Neural cell (in vitro differentiated cells): ENCODE measurements around the gene CCDC33. TPM values are rescaled to one million over a fixed set of nuclear protein-coding genes. Genes with fewer than 3 reads are reported as not detected.

Source experiments
- H2AFZ ChIP-seq: fragments of 200-600, 300-800 bp; sonication (generic), shearing (Covaris generic); 2 replicates; pipeline ENCODE4 v1.6.0; 2014; ENCODE audit warnings: low read depth, mild to moderate bottlenecking, antibody characterized with exemption, low read length, moderate library complexity
- H3F3A ChIP-seq: fragments of 200-600 bp; shearing (Covaris generic); 2 replicates; pipeline ENCODE4 v1.6.1; 2016; ENCODE audit warnings: mild to moderate bottlenecking, moderate library complexity, mixed read lengths, antibody characterized with exemption, low read length; ENCODE audit not compliant: insufficient read depth, poor library complexity, severe bottlenecking
- H3K27ac ChIP-seq: fragments of 200-600, 300-800 bp; sonication (generic), shearing (Covaris generic); 2 replicates; pipeline ENCODE4 v1.5.1; 2014; ENCODE audit warnings: mild to moderate bottlenecking, low read length, moderate library complexity
- H3K27me3 ChIP-seq: fragments of 300-800, 200-600 bp; sonication (generic), shearing (Covaris generic); 2 replicates; pipeline ENCODE4 v1.6.0; 2014; ENCODE audit warnings: mild to moderate bottlenecking, low read depth, low read length, moderate library complexity; ENCODE audit not compliant: insufficient read depth
- H3K36me3 ChIP-seq: fragments of 300-800, 200-600 bp; sonication (generic), shearing (Covaris generic); 2 replicates; pipeline ENCODE4 v1.5.1; 2014; ENCODE audit warnings: mild to moderate bottlenecking, antibody characterized with exemption, low read length, moderate library complexity; ENCODE audit not compliant: insufficient read depth
- H3K4me2 ChIP-seq: fragments of 300-800, 200-600 bp; sonication (generic), shearing (Covaris generic); 2 replicates; pipeline ENCODE4 v1.6.0; 2014; ENCODE audit warnings: mild to moderate bottlenecking, low read length
- H3K4me3 ChIP-seq: fragments of 300-800, 200-600 bp; sonication (generic), shearing (Covaris generic); 2 replicates; pipeline ENCODE4 v1.5.1; 2014; ENCODE audit warnings: mild to moderate bottlenecking, low read length, moderate library complexity
- H3K79me2 ChIP-seq: fragments of 200-600 bp; shearing (Covaris generic); replicated peaks from 2 replicates; pipeline ENCODE4 v1.6.0; 2014; ENCODE audit warnings: mild to moderate bottlenecking, low read length, moderate library complexity; ENCODE audit not compliant: insufficient read depth
- H3K9ac ChIP-seq: fragments of 300-800, 200-600 bp; sonication (generic), shearing (Covaris generic); 2 replicates; pipeline ENCODE4 v1.6.1; 2016; ENCODE audit warnings: mild to moderate bottlenecking, low read length, mixed read lengths
- H3K9me2 ChIP-seq: fragments of 200-600 bp; shearing (Covaris generic); 2 replicates; pipeline ENCODE4 v1.6.1; 2016; ENCODE audit warnings: mild to moderate bottlenecking, low read length, mixed read lengths; ENCODE audit not compliant: insufficient read depth
- H3K9me3 ChIP-seq: fragments of 200-600, 300-800 bp; sonication (generic), shearing (Covaris generic); 2 replicates; pipeline ENCODE4 v1.6.1; 2016; ENCODE audit warnings: mild to moderate bottlenecking, mixed run types, low read length, moderate library complexity, mixed read lengths
- H4K20me1 ChIP-seq: fragments of 200-600 bp; shearing (Covaris generic); 2 replicates; pipeline ENCODE4 v1.6.1; 2016; ENCODE audit warnings: mild to moderate bottlenecking, mixed run types; ENCODE audit not compliant: insufficient read depth
- EP300 ChIP-seq: fragments of 450-650 bp; conservative IDR thresholded peaks from 2 replicates; pipeline ENCODE4 v1.6.1; 2014; ENCODE audit warnings: antibody characterized with exemption, mild to moderate bottlenecking, moderate library complexity; ENCODE audit not compliant: poor library complexity, severe bottlenecking
- EZH2 ChIP-seq: fragments of 200-600, 300-800 bp; shearing (Covaris generic), sonication (generic); IDR thresholded peaks from 2 replicates; pipeline ENCODE4 v1.6.1; 2014; ENCODE audit warnings: antibody characterized with exemption, low read length, borderline replicate concordance, mild to moderate bottlenecking; ENCODE audit not compliant: insufficient read depth, poor library complexity, severe bottlenecking
- MXI1 ChIP-seq: fragments of 450-650 bp; conservative IDR thresholded peaks from 2 replicates; pipeline ENCODE4 v1.6.1; 2014; ENCODE audit warnings: antibody characterized with exemption, mild to moderate bottlenecking; ENCODE audit not compliant: poor library complexity, severe bottlenecking
- POLR2AphosphoS5 ChIP-seq: IDR thresholded peaks from 2 replicates; pipeline ENCODE4 v1.6.1; 2012
- RAD21 ChIP-seq: fragments of 450-650 bp; conservative IDR thresholded peaks from 2 replicates; pipeline ENCODE4 v1.6.1; 2014; ENCODE audit warnings: antibody characterized with exemption, mild to moderate bottlenecking, moderate library complexity
- SMC3 ChIP-seq: fragments of 450-650 bp; conservative IDR thresholded peaks from 2 replicates; pipeline ENCODE4 v1.6.1; 2014; ENCODE audit warnings: antibody characterized with exemption, mild to moderate bottlenecking, moderate library complexity; ENCODE audit not compliant: poor library complexity
- TAF1 ChIP-seq: IDR thresholded peaks from 2 replicates; pipeline ENCODE4 v1.6.1; 2012; ENCODE audit warnings: low read depth
- polyA minus RNA-seq: library from RNA; depleted of rRNA, polyadenylated mRNA; stranded (reverse); fragments of >200 nt; gene quantifications from 2 replicates; pipeline ENCODE4 v1.2.3, GENCODE V29; 2014
- polyA plus RNA-seq: library from polyadenylated mRNA; depleted of rRNA; stranded (reverse); fragments of >200 nt; gene quantifications from 2 replicates; pipeline ENCODE4 v1.2.3, GENCODE V29; 2014
- TF ChIP-seq, protein P1 (sequence below): fragments of 450-650 bp; IDR thresholded peaks from 2 replicates; pipeline ENCODE4 v1.5.1; 2014; ENCODE audit warnings: antibody characterized with exemption, mild to moderate bottlenecking, moderate library complexity; ENCODE audit not compliant: poor library complexity, severe bottlenecking
- TF ChIP-seq, protein P2 (sequence below): IDR thresholded peaks from 2 replicates; pipeline ENCODE4 v1.6.1; 2012; ENCODE audit warnings: borderline replicate concordance

Gene CCDC33
- polyA plus RNA-seq (1.4 TPM in 2 replicates), polyA minus RNA-seq (0.73 and 1.3 TPM in 2 replicates)

DNA sequence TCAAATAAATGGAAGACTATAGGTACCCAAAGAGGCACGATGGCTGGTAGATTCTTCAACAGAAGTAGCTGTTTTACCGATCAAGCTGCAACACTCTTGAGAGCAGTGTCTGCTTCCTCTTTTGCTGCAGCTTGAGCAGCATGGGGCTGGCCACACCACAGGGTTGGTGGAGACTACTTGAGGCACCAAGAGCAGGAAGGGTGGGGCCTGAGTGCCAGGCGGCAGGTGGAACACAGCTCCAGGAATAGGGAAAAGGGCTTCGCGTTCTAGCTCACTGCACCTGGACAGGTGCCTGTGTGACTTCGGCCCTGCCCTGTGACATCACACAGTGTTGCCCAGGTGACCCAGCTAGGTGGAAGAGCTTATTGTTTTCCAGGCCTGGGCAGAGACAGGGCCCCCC, at the start of gene CCDC33:
TSS of gene CCDC33 (plus strand) at position 365 of the 400 bp plus-strand sequence. CDS start 394 bp downstream, outside the sequence.
- H3K79me2 ChIP-seq, result no peaks in the 10 kb centered on the region
- H3K4me2 ChIP-seq, result no peak within 1 kb of the TSS
- no peak within 1 kb of the TSS for H2AFZ ChIP-seq
- H3K27ac ChIP-seq, result no peak within 1 kb of the TSS
- H3K9ac ChIP-seq, result no peak within 1 kb of the TSS
- H3K36me3 ChIP-seq, result no peaks in the 10 kb centered on the region
- no peak within 1 kb of the TSS for H3K4me3 ChIP-seq
- H3F3A ChIP-seq, result no peaks in the 10 kb centered on the region
- H3K27me3 ChIP-seq, result no peaks in the 10 kb centered on the region
- TF ChIP-seq EZH2 (no peak), MXI1 (no peak), RAD21 (no peak), TAF1 (no peak), SMC3 (no peak), EP300 (no peak), POLR2AphosphoS5 (no peak)
- TF ChIP-seq, protein P1, sequence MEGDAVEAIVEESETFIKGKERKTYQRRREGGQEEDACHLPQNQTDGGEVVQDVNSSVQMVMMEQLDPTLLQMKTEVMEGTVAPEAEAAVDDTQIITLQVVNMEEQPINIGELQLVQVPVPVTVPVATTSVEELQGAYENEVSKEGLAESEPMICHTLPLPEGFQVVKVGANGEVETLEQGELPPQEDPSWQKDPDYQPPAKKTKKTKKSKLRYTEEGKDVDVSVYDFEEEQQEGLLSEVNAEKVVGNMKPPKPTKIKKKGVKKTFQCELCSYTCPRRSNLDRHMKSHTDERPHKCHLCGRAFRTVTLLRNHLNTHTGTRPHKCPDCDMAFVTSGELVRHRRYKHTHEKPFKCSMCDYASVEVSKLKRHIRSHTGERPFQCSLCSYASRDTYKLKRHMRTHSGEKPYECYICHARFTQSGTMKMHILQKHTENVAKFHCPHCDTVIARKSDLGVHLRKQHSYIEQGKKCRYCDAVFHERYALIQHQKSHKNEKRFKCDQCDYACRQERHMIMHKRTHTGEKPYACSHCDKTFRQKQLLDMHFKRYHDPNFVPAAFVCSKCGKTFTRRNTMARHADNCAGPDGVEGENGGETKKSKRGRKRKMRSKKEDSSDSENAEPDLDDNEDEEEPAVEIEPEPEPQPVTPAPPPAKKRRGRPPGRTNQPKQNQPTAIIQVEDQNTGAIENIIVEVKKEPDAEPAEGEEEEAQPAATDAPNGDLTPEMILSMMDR, result no peak
- TF ChIP-seq, protein P2, sequence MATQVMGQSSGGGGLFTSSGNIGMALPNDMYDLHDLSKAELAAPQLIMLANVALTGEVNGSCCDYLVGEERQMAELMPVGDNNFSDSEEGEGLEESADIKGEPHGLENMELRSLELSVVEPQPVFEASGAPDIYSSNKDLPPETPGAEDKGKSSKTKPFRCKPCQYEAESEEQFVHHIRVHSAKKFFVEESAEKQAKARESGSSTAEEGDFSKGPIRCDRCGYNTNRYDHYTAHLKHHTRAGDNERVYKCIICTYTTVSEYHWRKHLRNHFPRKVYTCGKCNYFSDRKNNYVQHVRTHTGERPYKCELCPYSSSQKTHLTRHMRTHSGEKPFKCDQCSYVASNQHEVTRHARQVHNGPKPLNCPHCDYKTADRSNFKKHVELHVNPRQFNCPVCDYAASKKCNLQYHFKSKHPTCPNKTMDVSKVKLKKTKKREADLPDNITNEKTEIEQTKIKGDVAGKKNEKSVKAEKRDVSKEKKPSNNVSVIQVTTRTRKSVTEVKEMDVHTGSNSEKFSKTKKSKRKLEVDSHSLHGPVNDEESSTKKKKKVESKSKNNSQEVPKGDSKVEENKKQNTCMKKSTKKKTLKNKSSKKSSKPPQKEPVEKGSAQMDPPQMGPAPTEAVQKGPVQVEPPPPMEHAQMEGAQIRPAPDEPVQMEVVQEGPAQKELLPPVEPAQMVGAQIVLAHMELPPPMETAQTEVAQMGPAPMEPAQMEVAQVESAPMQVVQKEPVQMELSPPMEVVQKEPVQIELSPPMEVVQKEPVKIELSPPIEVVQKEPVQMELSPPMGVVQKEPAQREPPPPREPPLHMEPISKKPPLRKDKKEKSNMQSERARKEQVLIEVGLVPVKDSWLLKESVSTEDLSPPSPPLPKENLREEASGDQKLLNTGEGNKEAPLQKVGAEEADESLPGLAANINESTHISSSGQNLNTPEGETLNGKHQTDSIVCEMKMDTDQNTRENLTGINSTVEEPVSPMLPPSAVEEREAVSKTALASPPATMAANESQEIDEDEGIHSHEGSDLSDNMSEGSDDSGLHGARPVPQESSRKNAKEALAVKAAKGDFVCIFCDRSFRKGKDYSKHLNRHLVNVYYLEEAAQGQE, result no peak
- H3K9me2 ChIP-seq, result no peaks in the 10 kb centered on the region
- H4K20me1 ChIP-seq, result no peaks in the 10 kb centered on the region
- no peaks in the 10 kb centered on the region for H3K9me3 ChIP-seq

DNA sequence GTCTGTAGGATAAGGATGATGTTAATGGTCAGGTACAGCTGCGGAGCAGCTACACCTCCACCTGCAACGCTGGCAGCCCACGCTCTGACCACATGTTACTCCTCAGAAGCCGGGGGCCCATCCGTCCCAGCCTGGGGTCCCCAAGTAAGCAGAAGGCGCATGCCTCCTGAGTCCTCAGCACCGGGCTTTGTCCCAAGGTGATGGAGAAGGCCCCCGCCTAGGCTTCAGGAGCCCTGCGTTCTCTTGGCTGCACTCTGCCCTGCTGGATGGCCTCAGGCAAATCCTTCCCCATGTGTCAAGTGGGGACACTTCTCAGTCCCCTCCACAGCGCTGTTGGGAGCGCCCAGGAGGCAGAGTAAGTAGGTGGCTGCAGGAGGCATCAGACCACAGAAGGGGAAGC, 47.9 kb upstream of the CCDC33 start:
- no peaks in the 10 kb centered on the region for H4K20me1 ChIP-seq
- no peak overlapping the region for H2AFZ ChIP-seq
- TF ChIP-seq POLR2AphosphoS5 (no peak), EZH2 (no peak), RAD21 (no peak), TAF1 (no peak), EP300 (no peak), SMC3 (no peak), MXI1 (no peak)
- TF ChIP-seq, protein P1, result no peak
- TF ChIP-seq, protein P2, result no peak
- H3K79me2 ChIP-seq, result no peaks in the 10 kb centered on the region
- no peaks in the 10 kb centered on the region for H3K36me3 ChIP-seq
- no peak overlapping the region for H3K27ac ChIP-seq
- H3K27me3 ChIP-seq, result no peaks in the 10 kb centered on the region
- no peaks in the 10 kb centered on the region for H3F3A ChIP-seq
- no peaks in the 10 kb centered on the region for H3K9me2 ChIP-seq
- no peak overlapping the region for H3K9ac ChIP-seq
- no peak overlapping the region for H3K4me2 ChIP-seq
- no peaks in the 10 kb centered on the region for H3K9me3 ChIP-seq
- no peak overlapping the region for H3K4me3 ChIP-seq
